IMR-90 (cell line): ENCODE data around the gene SLC26A1.

Experiments
- CEBPB ChIP-seq: IDR thresholded peaks from 2 replicates; pipeline ENCODE4 v1.6.1; 2012; ENCODE audit warnings: low read depth, low read length, improper control_type of control experiment
- MAZ ChIP-seq: IDR thresholded peaks from 2 replicates; pipeline ENCODE4 v1.6.1; 2012; ENCODE audit warnings: low read depth, mild to moderate bottlenecking, low read length, improper control_type of control experiment, moderate library complexity, borderline replicate concordance
- POLR2A ChIP-seq: IDR thresholded peaks from 2 replicates; pipeline ENCODE4 v1.6.1; 2012; ENCODE audit warnings: mild to moderate bottlenecking, low read depth, low read length
- RAD21 ChIP-seq: IDR thresholded peaks from 2 replicates; pipeline ENCODE4 v1.6.1; 2012; ENCODE audit warnings: low read length, improper control_type of control experiment
- RCOR1 ChIP-seq: IDR thresholded peaks from 2 replicates; pipeline ENCODE4 v1.6.1; 2012; ENCODE audit warnings: mild to moderate bottlenecking, low read length, improper control_type of control experiment; ENCODE audit not compliant: insufficient replicate concordance
- SMC3 ChIP-seq: fragments of 150-350 bp; IDR thresholded peaks from 2 replicates; pipeline ENCODE4 v1.6.1; 2016; ENCODE audit warnings: low read depth, mild to moderate bottlenecking, antibody characterized with exemption, low read length, moderate library complexity
- TF ChIP-seq, protein P1 (sequence below): conservative IDR thresholded peaks from 2 replicates; pipeline ENCODE4 v1.5.1; 2012; ENCODE audit warnings: mild to moderate bottlenecking, low read depth, low read length, improper control_type of control experiment
- TF ChIP-seq, protein P2 (sequence below): fragments of 150-350 bp; IDR thresholded peaks from 2 replicates; pipeline ENCODE4 v1.6.1; 2016; ENCODE audit warnings: low read depth, mild to moderate bottlenecking, low read length, moderate library complexity, borderline replicate concordance

- TF ChIP-seq, protein P1, sequence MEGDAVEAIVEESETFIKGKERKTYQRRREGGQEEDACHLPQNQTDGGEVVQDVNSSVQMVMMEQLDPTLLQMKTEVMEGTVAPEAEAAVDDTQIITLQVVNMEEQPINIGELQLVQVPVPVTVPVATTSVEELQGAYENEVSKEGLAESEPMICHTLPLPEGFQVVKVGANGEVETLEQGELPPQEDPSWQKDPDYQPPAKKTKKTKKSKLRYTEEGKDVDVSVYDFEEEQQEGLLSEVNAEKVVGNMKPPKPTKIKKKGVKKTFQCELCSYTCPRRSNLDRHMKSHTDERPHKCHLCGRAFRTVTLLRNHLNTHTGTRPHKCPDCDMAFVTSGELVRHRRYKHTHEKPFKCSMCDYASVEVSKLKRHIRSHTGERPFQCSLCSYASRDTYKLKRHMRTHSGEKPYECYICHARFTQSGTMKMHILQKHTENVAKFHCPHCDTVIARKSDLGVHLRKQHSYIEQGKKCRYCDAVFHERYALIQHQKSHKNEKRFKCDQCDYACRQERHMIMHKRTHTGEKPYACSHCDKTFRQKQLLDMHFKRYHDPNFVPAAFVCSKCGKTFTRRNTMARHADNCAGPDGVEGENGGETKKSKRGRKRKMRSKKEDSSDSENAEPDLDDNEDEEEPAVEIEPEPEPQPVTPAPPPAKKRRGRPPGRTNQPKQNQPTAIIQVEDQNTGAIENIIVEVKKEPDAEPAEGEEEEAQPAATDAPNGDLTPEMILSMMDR: no peak
- TF ChIP-seq CEBPB (no peak), POLR2A (no peak), RCOR1 (no peak), MAZ (no peak), RAD21 (no peak), SMC3 (no peak)
- TF ChIP-seq, protein P2, sequence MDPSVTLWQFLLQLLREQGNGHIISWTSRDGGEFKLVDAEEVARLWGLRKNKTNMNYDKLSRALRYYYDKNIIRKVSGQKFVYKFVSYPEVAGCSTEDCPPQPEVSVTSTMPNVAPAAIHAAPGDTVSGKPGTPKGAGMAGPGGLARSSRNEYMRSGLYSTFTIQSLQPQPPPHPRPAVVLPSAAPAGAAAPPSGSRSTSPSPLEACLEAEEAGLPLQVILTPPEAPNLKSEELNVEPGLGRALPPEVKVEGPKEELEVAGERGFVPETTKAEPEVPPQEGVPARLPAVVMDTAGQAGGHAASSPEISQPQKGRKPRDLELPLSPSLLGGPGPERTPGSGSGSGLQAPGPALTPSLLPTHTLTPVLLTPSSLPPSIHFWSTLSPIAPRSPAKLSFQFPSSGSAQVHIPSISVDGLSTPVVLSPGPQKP: no peak
Observed at GRCh38 chr4:1041936-1042330, 48.7 kb upstream of the SLC26A1 start.
